GM19395 (cell line): ENCODE results near the gene SLC22A4.

ENCODE experiments used
- ATAC-seq: cut with Tn5 transposase; IDR thresholded peaks from one replicate; pipeline ENCODE4 v1.9.1; 2021; ENCODE audit warnings: mild to moderate bottlenecking, moderate library complexity; ENCODE audit not compliant: unreplicated experiment

SLC22A4 gene

GRCh38 chr5:132389585-132390286 is 95.5 kb downstream of the SLC22A4 start:
- no peak for ATAC-seq

GRCh38 chr5:132391247-132391646 is 97.1 kb downstream of the SLC22A4 start:
- ATAC-seq = no peak

- ATAC-seq = no peak
These were observed 97.7 kb downstream of the SLC22A4 start for GRCh38 chr5:132391870-132392269.

GRCh38 chr5:132392411-132392810 is 98.2 kb downstream of the SLC22A4 start:
- ATAC-seq = no peak

- ATAC-seq = no peak
These were observed 99.0 kb downstream of the SLC22A4 start for GRCh38 chr5:132392978-132393825.
